Endothelial cell of umbilical vein (primary cell): ENCODE measurements around the gene SIN3A.

Experiments used
- EZH2 ChIP-seq: IDR thresholded peaks from 2 replicates; pipeline ENCODE4 v1.6.1; 2012; ENCODE audit warnings: borderline replicate concordance, low read depth, mild to moderate bottlenecking, moderate library complexity, low read length, inconsistent platforms; ENCODE audit not compliant: severe bottlenecking
- POLR2A ChIP-seq: IDR thresholded peaks from 2 replicates; pipeline ENCODE4 v1.6.1; 2012; ENCODE audit warnings: low read depth, mild to moderate bottlenecking, control low read depth, low read length
- POLR2AphosphoS5 ChIP-seq: IDR thresholded peaks from 2 replicates; pipeline ENCODE4 v1.6.1; 2012; ENCODE audit warnings: low read depth, mild to moderate bottlenecking, control low read depth, low read length, moderate library complexity; ENCODE audit not compliant: insufficient read depth
- TF ChIP-seq, protein P1 (sequence below), 2 donors: IDR thresholded peaks; 1 replicate in 1 of 2; 2 replicates in 1 of 2; pipeline ENCODE4 v1.5.1; 2011; ENCODE audit warnings: low read length in 2 of 2, mild to moderate bottlenecking in 2 of 2, moderate library complexity in 2 of 2, control low read depth in 1 of 2, inconsistent platforms in 1 of 2, low read depth in 1 of 2; ENCODE audit not compliant: insufficient read depth in 1 of 2; ENCODE audit errors: extremely low read depth in 1 of 2

DNA sequence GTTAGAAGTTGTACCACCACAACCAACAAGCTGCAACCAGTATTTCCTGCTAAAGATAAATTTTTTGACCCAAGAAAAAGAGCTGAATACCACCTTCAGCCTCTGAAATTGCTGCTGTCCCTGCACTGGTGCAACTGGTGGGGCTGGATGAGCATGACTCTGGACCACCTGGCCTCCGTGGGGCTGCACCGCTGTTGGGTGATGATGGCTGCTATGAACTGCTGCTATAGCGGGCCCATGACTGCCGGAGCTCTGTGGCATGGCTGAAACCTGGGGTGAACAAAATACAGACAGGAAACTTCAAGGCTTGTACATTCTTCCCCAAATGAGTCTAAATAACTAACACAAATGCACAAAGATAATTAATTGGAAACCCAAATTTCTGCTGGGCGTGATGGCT lies 28.9 kb downstream of the SIN3A start:
- TF ChIP-seq POLR2A (no peak), EZH2 (no peak), POLR2AphosphoS5 (no peak)
- TF ChIP-seq, protein P1, sequence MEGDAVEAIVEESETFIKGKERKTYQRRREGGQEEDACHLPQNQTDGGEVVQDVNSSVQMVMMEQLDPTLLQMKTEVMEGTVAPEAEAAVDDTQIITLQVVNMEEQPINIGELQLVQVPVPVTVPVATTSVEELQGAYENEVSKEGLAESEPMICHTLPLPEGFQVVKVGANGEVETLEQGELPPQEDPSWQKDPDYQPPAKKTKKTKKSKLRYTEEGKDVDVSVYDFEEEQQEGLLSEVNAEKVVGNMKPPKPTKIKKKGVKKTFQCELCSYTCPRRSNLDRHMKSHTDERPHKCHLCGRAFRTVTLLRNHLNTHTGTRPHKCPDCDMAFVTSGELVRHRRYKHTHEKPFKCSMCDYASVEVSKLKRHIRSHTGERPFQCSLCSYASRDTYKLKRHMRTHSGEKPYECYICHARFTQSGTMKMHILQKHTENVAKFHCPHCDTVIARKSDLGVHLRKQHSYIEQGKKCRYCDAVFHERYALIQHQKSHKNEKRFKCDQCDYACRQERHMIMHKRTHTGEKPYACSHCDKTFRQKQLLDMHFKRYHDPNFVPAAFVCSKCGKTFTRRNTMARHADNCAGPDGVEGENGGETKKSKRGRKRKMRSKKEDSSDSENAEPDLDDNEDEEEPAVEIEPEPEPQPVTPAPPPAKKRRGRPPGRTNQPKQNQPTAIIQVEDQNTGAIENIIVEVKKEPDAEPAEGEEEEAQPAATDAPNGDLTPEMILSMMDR (IDR thresholded peaks at IDR 0.05; ENCODE audit: extremely low read depth in 1 of 2, insufficient read depth in 1 of 2, low read depth in 1 of 2, low read length in 2 of 2), result no peak
